NK-92 (cell line): Measurements from ENCODE around the gene OMP.

Experiments
- DNase-seq: peaks from one replicate; lab custom pipeline; 2025; ENCODE audit not compliant: unreplicated experiment; lab: John Stamatoyannopoulos, UW

Gene OMP

DNA sequence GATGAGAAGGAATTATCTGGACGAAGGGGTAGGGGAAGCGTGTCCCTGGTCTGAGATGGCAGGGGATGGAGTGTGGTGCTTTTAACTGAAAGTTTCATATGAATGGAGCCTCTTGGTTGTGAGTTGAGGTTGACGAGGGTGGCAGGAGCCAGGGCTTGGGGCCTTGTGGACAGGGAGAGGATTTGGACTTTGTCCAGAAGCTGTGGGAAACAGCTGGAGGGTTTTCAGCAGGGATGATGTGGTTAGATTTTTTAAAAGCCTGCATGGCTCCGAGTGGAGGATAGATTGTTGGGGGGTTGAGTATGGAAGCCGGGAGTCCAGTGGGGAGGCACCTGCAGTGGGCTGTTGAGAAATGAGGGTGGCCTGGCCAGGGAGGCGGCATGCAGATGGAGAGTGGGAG is 50.2 kb downstream of the OMP start:
- no peak for DNase-seq
